ENCODE results near the gene COQ8B.
A peak's percentile ranks its signal among the peaks of the same experiment; 100 is the strongest.

COQ8B gene

GRCh38 chr19:40717325-40717879 lies 716 bp upstream of the COQ8B start:
- no peak for ATAC-seq

- peak; percentile 29 to 36 for ATAC-seq
Observed at GRCh38 chr19:40716031-40716481, 630 bp downstream of the COQ8B start.

GRCh38 chr19:40714441-40715299 lies 2.0 kb downstream of the COQ8B start:
- ATAC-seq = peak; percentile 72 to 76

- no peak for ATAC-seq
Observed at GRCh38 chr19:40713939-40714338, 2.7 kb downstream of the COQ8B start.

- ATAC-seq = no peak
Observed at GRCh38 chr19:40709817-40710216, 6.9 kb downstream of the COQ8B start.

GRCh38 chr19:40707615-40708014 lies 9.1 kb downstream of the COQ8B start:
- ATAC-seq = no peak

- ATAC-seq = no peak
Observed at GRCh38 chr19:40705950-40706619, 10.6 kb downstream of the COQ8B start.

- ATAC-seq = no peak
Observed at GRCh38 chr19:40705362-40705651, 11.4 kb downstream of the COQ8B start.

GRCh38 chr19:40704491-40705361 lies 12.0 kb downstream of the COQ8B start:
- no peak for ATAC-seq

- ATAC-seq = no peak
Observed at GRCh38 chr19:40703029-40703755, 13.5 kb downstream of the COQ8B start.

- ATAC-seq = no peak
Observed at GRCh38 chr19:40702337-40703012, 14.2 kb downstream of the COQ8B start.

GRCh38 chr19:40701758-40702157 lies 14.9 kb downstream of the COQ8B start:
- no peak for ATAC-seq

GRCh38 chr19:40700083-40700482 lies 16.6 kb downstream of the COQ8B start:
- no peak for ATAC-seq

GRCh38 chr19:40697007-40697406 lies 19.7 kb downstream of the COQ8B start:
- no peak for ATAC-seq

GRCh38 chr19:40695881-40696280 lies 20.8 kb downstream of the COQ8B start:
- no peak for ATAC-seq

- ATAC-seq = no peak
Observed at GRCh38 chr19:40693896-40694295, 22.8 kb downstream of the COQ8B start.

- no peak for ATAC-seq
Observed at GRCh38 chr19:40693150-40693788, 23.4 kb downstream of the COQ8B start.

- ATAC-seq = no peak
Observed at GRCh38 chr19:40692212-40692551, 24.5 kb downstream of the COQ8B start.

GRCh38 chr19:40691421-40692211 lies 25.1 kb downstream of the COQ8B start:
- ATAC-seq = no peak

- ATAC-seq = peak; percentile 81 to 84
Observed at GRCh38 chr19:40690693-40691420, 25.8 kb downstream of the COQ8B start.
